SK-N-SH treated with all-trans-retinoic acid at 6 μM for 48 hours (cell line): ENCODE measurements around the gene CDS1.

Experiments used
- BACH2 ChIP-seq: fragments of 250-450 bp; sonication (Bioruptor Pico); IDR thresholded peaks from 2 replicates; pipeline ENCODE4 v1.9.0; 2021; ENCODE audit warnings: mild to moderate bottlenecking, borderline replicate concordance
- CREB5 ChIP-seq: fragments of 250-450 bp; sonication (Bioruptor Pico); IDR thresholded peaks from 2 replicates; pipeline ENCODE4 v1.5.1; 2020; ENCODE audit warnings: low read depth, mild to moderate bottlenecking, moderate library complexity
- CSRNP3 ChIP-seq: fragments of 250-450 bp; sonication (Bioruptor Pico); IDR thresholded peaks from 2 replicates; pipeline ENCODE4 v1.5.1; 2021; ENCODE audit warnings: mild to moderate bottlenecking, moderate library complexity
- ESRRG ChIP-seq: fragments of 250-450 bp; sonication (Bioruptor Pico); IDR thresholded peaks from 2 replicates; pipeline ENCODE4 v1.6.1; 2021; ENCODE audit warnings: mild to moderate bottlenecking
- OSR1 ChIP-seq: fragments of 250-450 bp; sonication (Bioruptor Pico); IDR thresholded peaks from 2 replicates; pipeline ENCODE4 v1.8.0; 2022; ENCODE audit warnings: moderate library complexity, mild to moderate bottlenecking, inconsistent platforms
- PATZ1 ChIP-seq: fragments of 250-450 bp; sonication (Bioruptor Pico); IDR thresholded peaks from 2 replicates; pipeline ENCODE4 v1.8.0; 2020; ENCODE audit warnings: mild to moderate bottlenecking, moderate library complexity, borderline replicate concordance
- PPARA ChIP-seq: fragments of 250-450 bp; sonication (Bioruptor Pico); IDR thresholded peaks from 2 replicates; pipeline ENCODE4 v1.5.0; 2020; ENCODE audit warnings: mild to moderate bottlenecking, borderline replicate concordance
- RARB ChIP-seq: fragments of 250-450 bp; sonication (Bioruptor Pico); IDR thresholded peaks from 2 replicates; pipeline ENCODE4 v1.8.0; 2021; ENCODE audit warnings: mild to moderate bottlenecking, moderate library complexity
- TOX ChIP-seq: fragments of 250-450 bp; sonication (Bioruptor Pico); IDR thresholded peaks from 2 replicates; pipeline ENCODE4 v1.8.0; 2021; ENCODE audit warnings: mild to moderate bottlenecking, moderate library complexity, borderline replicate concordance
- ZC3H10 ChIP-seq: fragments of 250-450 bp; sonication (Bioruptor Pico); IDR thresholded peaks from 2 replicates; pipeline ENCODE4 v1.5.1; 2021; ENCODE audit warnings: mild to moderate bottlenecking, moderate library complexity
- ZFP3 ChIP-seq: fragments of 250-450 bp; sonication (Bioruptor Pico); IDR thresholded peaks from 2 replicates; pipeline ENCODE4 v1.5.0; 2020; ENCODE audit warnings: mild to moderate bottlenecking, moderate library complexity
- ZFP30 ChIP-seq: fragments of 450-650 bp; formaldehyde crosslinking; IDR thresholded peaks from 2 replicates; pipeline ENCODE4 v1.5.0; 2022; ENCODE audit warnings: mild to moderate bottlenecking, moderate library complexity

GRCh38 chr4:84672177-84672576 is 89.2 kb downstream of the CDS1 start:
- no peak for TF ChIP-seq ESRRG (CRISPR knock-in tag)
- TF ChIP-seq CSRNP3 (CRISPR knock-in tag): no peak
- no peak for TF ChIP-seq ZFP30 (CRISPR knock-in tag)
- TF ChIP-seq CREB5: no peak
- no peak for TF ChIP-seq PPARA (CRISPR knock-in tag)
- no peak for TF ChIP-seq TOX
- TF ChIP-seq PATZ1 (CRISPR knock-in tag): no peak
- no peak for TF ChIP-seq OSR1
- no peak for TF ChIP-seq ZFP3 (CRISPR knock-in tag)
- peak; percentile 88; the same call in 1 of the 2 replicates for TF ChIP-seq ZC3H10 (CRISPR knock-in tag)
- no peak for TF ChIP-seq RARB (CRISPR knock-in tag)
- TF ChIP-seq BACH2 (CRISPR knock-in tag): no peak
